ENCODE measurements around the gene PPFIA2. TPM values are rescaled to one million over a fixed set of nuclear protein-coding genes. Genes with fewer than 3 reads are reported as not detected.

Gene PPFIA2
- total RNA-seq, 1 experiment from 2014 or later, result 1.1 TPM

GRCh38 chr12:81270385-81270784 lies 488.8 kb downstream of the PPFIA2 start:
- Mint-ChIP-seq H3K27ac (no peak overlapping the region), H3K9me3 (no peaks in the 10 kb centered on the region), H3K4me3 (no peak overlapping the region), H3K36me3 (no peaks in the 10 kb centered on the region), H3K27me3 (ENCODE audit: low read depth) (no peaks in the 10 kb centered on the region), H3K4me1 (no peaks in the 10 kb centered on the region)
- ATAC-seq (no peak), DNase-seq (ENCODE audit: low spot score) (no peak)
- ChIA-PET POLR2A (no interaction called here), CTCF (no interaction called here)
- TF ChIP-seq ZNF396 (CRISPR knock-in tag; IDR thresholded peaks at IDR 0.05; ENCODE audit: borderline replicate concordance), result no peak
- no peak for TF ChIP-seq ATF1 (CRISPR knock-in tag; IDR thresholded peaks at IDR 0.05)
- TF ChIP-seq GABPB1 (CRISPR knock-in tag; IDR thresholded peaks at IDR 0.05), result no peak
- TF ChIP-seq PRRX2 (CRISPR knock-in tag; IDR thresholded peaks at IDR 0.05), result no peak
- no peak for TF ChIP-seq NR2C2 (CRISPR knock-in tag; IDR thresholded peaks at IDR 0.05)
- TF ChIP-seq ZNF317 (CRISPR knock-in tag; IDR thresholded peaks at IDR 0.05; ENCODE audit: borderline replicate concordance, low read depth), result no peak
- TF ChIP-seq RORB (CRISPR knock-in tag; IDR thresholded peaks at IDR 0.05), result no peak
- no peak for TF ChIP-seq ELF4 (CRISPR knock-in tag; IDR thresholded peaks at IDR 0.05; ENCODE audit: low read depth)
- no peak for TF ChIP-seq IRF1 (CRISPR knock-in tag; IDR thresholded peaks at IDR 0.05)
- no peak for TF ChIP-seq ATF6 (CRISPR knock-in tag; IDR thresholded peaks at IDR 0.05)
- no peak for TF ChIP-seq MLX (CRISPR knock-in tag; IDR thresholded peaks at IDR 0.05)
- no peak for TF ChIP-seq SP1 (CRISPR knock-in tag; conservative IDR thresholded peaks at IDR 0.05)
- no peak for TF ChIP-seq STAT6 (CRISPR knock-in tag; conservative IDR thresholded peaks at IDR 0.05; ENCODE audit: low read depth)
- TF ChIP-seq CREM (CRISPR knock-in tag; IDR thresholded peaks at IDR 0.05), result no peak
- no peak for TF ChIP-seq NFE2L1 (CRISPR knock-in tag; IDR thresholded peaks at IDR 0.05)
- no peak for TF ChIP-seq ZNF671 (CRISPR knock-in tag; IDR thresholded peaks at IDR 0.05)

- DNase-seq (ENCODE audit: low spot score) (no peak), ATAC-seq (no peak)
- ChIA-PET CTCF (no interaction called here), POLR2A (no interaction called here)
- no peak overlapping the region for H3K27ac Mint-ChIP-seq
- no peak overlapping the region for H3K4me3 Mint-ChIP-seq
- H3K9me3 Mint-ChIP-seq, result no peaks in the 10 kb centered on the region
- H3K4me1 Mint-ChIP-seq, result peaks cover 15% of the 10 kb centered on the region
- no peaks in the 10 kb centered on the region for H3K36me3 Mint-ChIP-seq
- no peaks in the 10 kb centered on the region for H3K27me3 Mint-ChIP-seq (ENCODE audit: low read depth)
- TF ChIP-seq ELF4 (CRISPR knock-in tag; IDR thresholded peaks at IDR 0.05; ENCODE audit: low read depth) (no peak), FOXP1 (CRISPR knock-in tag; IDR thresholded peaks at IDR 0.05; ENCODE audit: borderline replicate concordance) (no peak), ZBTB43 (CRISPR knock-in tag; IDR thresholded peaks at IDR 0.05) (no peak), ZNF219 (CRISPR knock-in tag; IDR thresholded peaks at IDR 0.05; ENCODE audit: borderline replicate concordance) (no peak), FOXJ3 (CRISPR knock-in tag; IDR thresholded peaks at IDR 0.05; ENCODE audit: borderline replicate concordance) (no peak), NR1H2 (CRISPR knock-in tag; IDR thresholded peaks at IDR 0.05) (no peak), HMGXB4 (CRISPR knock-in tag; IDR thresholded peaks at IDR 0.05) (no peak), IRF2 (CRISPR knock-in tag; IDR thresholded peaks at IDR 0.05; ENCODE audit: borderline replicate concordance, low read depth) (no peak), GABPB1 (CRISPR knock-in tag; IDR thresholded peaks at IDR 0.05) (no peak), SOX15 (CRISPR knock-in tag; IDR thresholded peaks at IDR 0.05) (no peak), E2F1 (CRISPR knock-in tag; IDR thresholded peaks at IDR 0.05) (no peak), TEAD1 (CRISPR knock-in tag; IDR thresholded peaks at IDR 0.05) (no peak), ATF3 (CRISPR knock-in tag; conservative IDR thresholded peaks at IDR 0.05) (no peak)
Observed at GRCh38 chr12:81263072-81263471, 496.1 kb downstream of the PPFIA2 start.

Data from WTC11 (cell line).